ENCODE measurements around the gene CFAP61.

Gene CFAP61

GRCh38 chr20:20031790-20032189, 20.5 kb upstream of the CFAP61 start:
- no peak for DNase-seq (ENCODE audit: low read depth in 2 of 2)

GRCh38 chr20:20034486-20034885, 17.8 kb upstream of the CFAP61 start:
- no peak for DNase-seq (ENCODE audit: low read depth in 2 of 2)

- no peak for DNase-seq (ENCODE audit: low read depth in 2 of 2)
Measured at GRCh38 chr20:20036756-20037155, 15.6 kb upstream of the CFAP61 start.

- no peak for DNase-seq (ENCODE audit: low read depth in 2 of 2)
Measured at GRCh38 chr20:20037960-20038359, 14.4 kb upstream of the CFAP61 start.

GRCh38 chr20:20038586-20038985, 13.7 kb upstream of the CFAP61 start:
- no peak for DNase-seq (ENCODE audit: low read depth in 2 of 2)

GRCh38 chr20:20039752-20040387, 12.5 kb upstream of the CFAP61 start:
- DNase-seq (ENCODE audit: low read depth in 2 of 2) = no peak

- DNase-seq (ENCODE audit: low read depth in 2 of 2) = no peak
Measured at GRCh38 chr20:20051767-20052073, 612 bp upstream of the CFAP61 start.

- no peak for DNase-seq (ENCODE audit: low read depth in 2 of 2)
Measured at GRCh38 chr20:20060234-20060998, 8.1 kb downstream of the CFAP61 start.

GRCh38 chr20:20063941-20064702, 11.8 kb downstream of the CFAP61 start:
- no peak for DNase-seq (ENCODE audit: low read depth in 2 of 2)

- DNase-seq (ENCODE audit: low read depth in 2 of 2) = no peak
Measured at GRCh38 chr20:20065361-20065760, 13.0 kb downstream of the CFAP61 start.

- no peak for DNase-seq (ENCODE audit: low read depth in 2 of 2)
Measured at GRCh38 chr20:20070871-20071726, 18.8 kb downstream of the CFAP61 start.

GRCh38 chr20:20073801-20074371, 21.6 kb downstream of the CFAP61 start:
- no peak for DNase-seq (ENCODE audit: low read depth in 2 of 2)

GRCh38 chr20:20075032-20075431, 22.7 kb downstream of the CFAP61 start:
- no peak for DNase-seq (ENCODE audit: low read depth in 2 of 2)

- no peak for DNase-seq (ENCODE audit: low read depth in 2 of 2)
Measured at GRCh38 chr20:20076297-20077065, 24.1 kb downstream of the CFAP61 start.

- DNase-seq (ENCODE audit: low read depth in 2 of 2) = no peak
Measured at GRCh38 chr20:20078041-20078440, 25.7 kb downstream of the CFAP61 start.

- no peak for DNase-seq (ENCODE audit: low read depth in 2 of 2)
Measured at GRCh38 chr20:20079102-20079784, 26.9 kb downstream of the CFAP61 start.

- DNase-seq (ENCODE audit: low read depth in 2 of 2) = no peak
Measured at GRCh38 chr20:20083807-20084206, 31.5 kb downstream of the CFAP61 start.

GRCh38 chr20:20084296-20084752, 32.0 kb downstream of the CFAP61 start:
- DNase-seq (ENCODE audit: low read depth in 2 of 2) = no peak

GRCh38 chr20:20085071-20085470, 32.7 kb downstream of the CFAP61 start:
- no peak for DNase-seq (ENCODE audit: low read depth in 2 of 2)

GRCh38 chr20:20085812-20086211, 33.5 kb downstream of the CFAP61 start:
- no peak for DNase-seq (ENCODE audit: low read depth in 2 of 2)
